Natural killer cell (primary cell): ENCODE measurements around the gene FRMD4A. TPM values are rescaled to one million over a fixed set of nuclear protein-coding genes. Genes with fewer than 3 reads are reported as not detected.

ENCODE experiments used
- ATAC-seq, 3 donors: fragments of 150-1000 bp in 2 of 3; fragments of 200-7000 bp in 1 of 3; cut with Tn5 transposase; 1 replicate in 1 of 3; 2 replicates in 2 of 3; pipeline ENCODE4 v1.10.0; 2021; ENCODE audit warnings: mild to moderate bottlenecking in 2 of 3, moderate library complexity in 2 of 3
- DNase-seq, 2 donors: peaks; one replicate each; pipeline versions ENCODE4 v3.0.0 to v3.0.0-alpha.2; 2013 to 2021; ENCODE audit warnings: mixed read lengths in 1 of 2
- H3K27ac ChIP-seq: one replicate; pipeline ENCODE4 v1.5.1; 2013; ENCODE audit warnings: mild to moderate bottlenecking, low read length
- H3K27me3 ChIP-seq: one replicate; pipeline ENCODE4 v1.6.1; 2013; ENCODE audit warnings: low read length; ENCODE audit not compliant: control insufficient read depth, insufficient read depth
- H3K36me3 ChIP-seq: one replicate; pipeline ENCODE4 v1.6.1; 2013; ENCODE audit warnings: low read length; ENCODE audit not compliant: control insufficient read depth, insufficient read depth
- H3K4me1 ChIP-seq: one replicate; pipeline ENCODE4 v1.6.1; 2013; ENCODE audit warnings: low read length; ENCODE audit not compliant: control insufficient read depth, insufficient read depth
- H3K4me3 ChIP-seq: one replicate; pipeline ENCODE4 v1.5.1; 2013; ENCODE audit warnings: low read length
- H3K9me3 ChIP-seq: one replicate; pipeline ENCODE4 v1.6.1; 2013; ENCODE audit warnings: low read length; ENCODE audit not compliant: control insufficient read depth, insufficient read depth
- H3K27ac Mint-ChIP-seq, 2 donors: one replicate each; pipeline ENCODE4 v1.8.0; 2022; ENCODE audit warnings: mild to moderate bottlenecking in 2 of 2, mixed read lengths in 2 of 2, moderate library complexity in 1 of 2
- H3K27me3 Mint-ChIP-seq, 2 donors: one replicate each; pipeline ENCODE4 v1.8.0; 2022; ENCODE audit warnings: low read depth in 2 of 2, mixed read lengths in 2 of 2
- H3K36me3 Mint-ChIP-seq: one replicate; pipeline ENCODE4 v1.8.0; 2022; ENCODE audit warnings: mixed read lengths
- H3K4me1 Mint-ChIP-seq, 2 donors: one replicate each; pipeline ENCODE4 v1.8.0; 2022; ENCODE audit warnings: mixed read lengths in 2 of 2
- H3K4me3 Mint-ChIP-seq: one replicate; pipeline ENCODE4 v1.8.0; 2022; ENCODE audit warnings: mild to moderate bottlenecking, moderate library complexity, mixed read lengths
- H3K9me3 Mint-ChIP-seq, 2 donors: one replicate each; pipeline ENCODE4 v1.8.0; 2022; ENCODE audit warnings: mixed read lengths in 2 of 2
- WGBS: methylation state at CpG from one replicate; pipeline ENCODE4 v1.1.7; 2013; ENCODE audit warnings: missing lambda C conversion rate; ENCODE audit not compliant: insufficient coverage; 5-methylcytosine and 5-hydroxymethylcytosine counted together
- intact Hi-C: fragments of 100-400 bp; cut with micrococcal nuclease; formaldehyde crosslinking; loops from one replicate; pipeline ENCODE4 v1.14.2; 2022
- total RNA-seq, 4 donors: library from RNA; stranded (reverse); fragments of 120-200 nt in 1 of 4; gene quantifications; one replicate each; pipeline versions ENCODE4 v1.2.3 to v1.2.4, GENCODE V29; 2013 to 2022
- TF ChIP-seq, protein P1 (sequence below): fragments of 200-600 bp; IDR thresholded peaks from one replicate; pipeline ENCODE4 v1.8.0; 2022; ENCODE audit warnings: antibody characterized with exemption

The FRMD4A gene
- total RNA-seq, 3 donors from 2014 or later (not counting 1 experiment from before 2014, with no cell fraction given) = 0.36 to 0.38 TPM; not detected in 1

DNA sequence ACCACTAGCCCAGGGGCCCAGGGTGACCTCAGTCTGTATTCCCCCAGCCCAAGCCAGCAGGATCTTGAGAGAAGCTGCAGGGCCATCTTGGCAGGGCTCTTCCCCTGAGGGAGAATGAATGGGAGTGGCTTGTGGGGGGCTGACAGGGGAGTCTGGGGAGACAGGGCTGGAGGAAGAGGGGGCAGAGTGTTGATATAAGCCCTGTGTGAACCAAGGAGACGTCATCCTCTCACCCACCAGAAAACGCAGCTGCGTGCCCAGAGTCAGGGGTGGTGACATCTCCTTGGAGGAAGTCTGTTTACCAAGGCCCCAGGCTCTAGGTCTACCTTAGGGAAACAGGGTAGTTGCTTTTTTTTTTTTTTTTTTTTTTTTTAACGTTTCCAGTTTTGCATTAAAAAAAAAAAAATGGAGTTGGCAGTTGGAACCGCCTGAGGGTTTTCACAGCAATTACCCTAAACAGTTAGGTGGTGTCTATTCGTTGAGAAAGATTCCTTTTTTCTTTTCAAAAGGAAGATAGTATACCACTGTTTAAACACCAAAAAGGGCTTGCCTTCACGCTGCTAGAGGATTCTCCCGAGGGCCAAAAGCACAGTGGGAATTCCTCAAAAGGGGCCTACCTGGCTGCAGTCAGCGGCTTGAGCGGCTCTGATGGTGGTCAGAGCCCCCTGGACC, 630.1 kb downstream of the FRMD4A start:
- Mint-ChIP-seq H3K27ac (no peak overlapping the region), H3K4me3 (no peak overlapping the region), H3K9me3 (no peaks in the 10 kb centered on the region), H3K27me3 (peaks cover 8 to 15% of the 10 kb centered on the region in 2 donors), H3K36me3 (no peaks in the 10 kb centered on the region), H3K4me1 (no peaks in the 10 kb centered on the region)
- Histone ChIP-seq H3K9me3 (no peaks in the 10 kb centered on the region), H3K4me1 (no peaks in the 10 kb centered on the region), H3K36me3 (no peaks in the 10 kb centered on the region), H3K27me3 (no peaks in the 10 kb centered on the region), H3K4me3 (no peak overlapping the region), H3K27ac (no peak overlapping the region)
- no peak for DNase-seq
- no peak for ATAC-seq
- 85% methylated on average over 4 of the region's 10 CpGs for WGBS
- intact Hi-C loops = no loop called here
- TF ChIP-seq, protein P1, sequence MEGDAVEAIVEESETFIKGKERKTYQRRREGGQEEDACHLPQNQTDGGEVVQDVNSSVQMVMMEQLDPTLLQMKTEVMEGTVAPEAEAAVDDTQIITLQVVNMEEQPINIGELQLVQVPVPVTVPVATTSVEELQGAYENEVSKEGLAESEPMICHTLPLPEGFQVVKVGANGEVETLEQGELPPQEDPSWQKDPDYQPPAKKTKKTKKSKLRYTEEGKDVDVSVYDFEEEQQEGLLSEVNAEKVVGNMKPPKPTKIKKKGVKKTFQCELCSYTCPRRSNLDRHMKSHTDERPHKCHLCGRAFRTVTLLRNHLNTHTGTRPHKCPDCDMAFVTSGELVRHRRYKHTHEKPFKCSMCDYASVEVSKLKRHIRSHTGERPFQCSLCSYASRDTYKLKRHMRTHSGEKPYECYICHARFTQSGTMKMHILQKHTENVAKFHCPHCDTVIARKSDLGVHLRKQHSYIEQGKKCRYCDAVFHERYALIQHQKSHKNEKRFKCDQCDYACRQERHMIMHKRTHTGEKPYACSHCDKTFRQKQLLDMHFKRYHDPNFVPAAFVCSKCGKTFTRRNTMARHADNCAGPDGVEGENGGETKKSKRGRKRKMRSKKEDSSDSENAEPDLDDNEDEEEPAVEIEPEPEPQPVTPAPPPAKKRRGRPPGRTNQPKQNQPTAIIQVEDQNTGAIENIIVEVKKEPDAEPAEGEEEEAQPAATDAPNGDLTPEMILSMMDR = no peak

DNA sequence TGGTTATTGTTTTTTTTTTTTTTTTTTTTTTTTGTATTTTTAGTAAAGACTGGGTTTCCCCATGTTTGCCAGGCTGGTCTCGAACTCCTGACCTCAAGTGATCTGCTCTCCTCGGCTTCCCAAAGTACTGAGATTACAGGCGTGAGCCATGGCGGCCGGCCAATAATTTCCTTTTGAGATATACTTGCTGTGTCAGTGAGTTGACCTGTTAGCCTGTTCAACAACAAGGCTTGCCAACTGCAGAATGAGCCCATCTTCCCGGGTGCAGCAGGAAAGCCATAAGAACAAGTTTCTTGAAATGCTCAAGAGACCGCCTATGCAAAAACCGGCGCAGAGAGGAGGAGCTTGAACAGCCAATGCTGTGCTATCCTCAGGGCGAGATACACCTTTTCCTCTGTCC, 631.5 kb downstream of the FRMD4A start:
- intact Hi-C loops = no loop called here
- Histone ChIP-seq H3K9me3 (no peaks in the 10 kb centered on the region), H3K27me3 (no peaks in the 10 kb centered on the region), H3K36me3 (no peaks in the 10 kb centered on the region), H3K4me1 (no peaks in the 10 kb centered on the region), H3K27ac (no peak overlapping the region), H3K4me3 (no peak overlapping the region)
- no peak overlapping the region for H3K4me3 Mint-ChIP-seq
- H3K27ac Mint-ChIP-seq = no peak overlapping the region
- TF ChIP-seq, protein P1 = no peak
- H3K27me3 Mint-ChIP-seq = peaks cover 7 to 9% of the 10 kb centered on the region in 2 donors
- ATAC-seq (no peak), DNase-seq (no peak)
- no peaks in the 10 kb centered on the region for H3K9me3 Mint-ChIP-seq
- no peaks in the 10 kb centered on the region for H3K36me3 Mint-ChIP-seq
- H3K4me1 Mint-ChIP-seq = no peaks in the 10 kb centered on the region
- 90% methylated on average over 10 of the region's 10 CpGs for WGBS

DNA sequence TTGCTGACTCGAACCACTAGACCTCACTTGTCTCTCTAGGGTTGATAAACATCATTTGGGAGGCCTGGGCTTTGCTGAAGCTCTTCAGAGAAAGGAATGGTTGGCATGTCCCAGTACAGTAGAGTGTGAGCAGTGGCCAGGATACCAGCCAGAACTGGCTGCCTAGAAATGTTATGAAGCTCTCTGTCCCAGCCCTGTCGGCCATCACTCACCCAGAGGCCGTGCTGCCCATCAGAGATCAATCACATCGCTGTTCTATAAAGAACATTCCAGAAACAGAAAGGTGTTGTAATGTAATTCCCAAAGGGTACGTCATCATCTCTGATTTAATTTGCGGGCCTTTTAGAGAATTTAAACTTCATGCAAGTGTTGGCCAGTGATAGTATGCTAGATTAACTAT, 632.5 kb downstream of the FRMD4A start:
- intact Hi-C loops = no loop called here
- Mint-ChIP-seq H3K27ac (no peak overlapping the region), H3K4me3 (no peak overlapping the region), H3K36me3 (no peaks in the 10 kb centered on the region), H3K4me1 (no peaks in the 10 kb centered on the region), H3K27me3 (peaks cover 2 to 9% of the 10 kb centered on the region in 2 donors), H3K9me3 (no peaks in the 10 kb centered on the region)
- DNase-seq (no peak), ATAC-seq (no peak)
- H3K4me3 ChIP-seq = no peak overlapping the region
- no peaks in the 10 kb centered on the region for H3K4me1 ChIP-seq
- H3K9me3 ChIP-seq = no peaks in the 10 kb centered on the region
- H3K27ac ChIP-seq = no peak overlapping the region
- no peaks in the 10 kb centered on the region for H3K27me3 ChIP-seq
- WGBS = 95% methylated on average over 6 of the region's 6 CpGs
- TF ChIP-seq, protein P1 = no peak
- no peaks in the 10 kb centered on the region for H3K36me3 ChIP-seq

DNA sequence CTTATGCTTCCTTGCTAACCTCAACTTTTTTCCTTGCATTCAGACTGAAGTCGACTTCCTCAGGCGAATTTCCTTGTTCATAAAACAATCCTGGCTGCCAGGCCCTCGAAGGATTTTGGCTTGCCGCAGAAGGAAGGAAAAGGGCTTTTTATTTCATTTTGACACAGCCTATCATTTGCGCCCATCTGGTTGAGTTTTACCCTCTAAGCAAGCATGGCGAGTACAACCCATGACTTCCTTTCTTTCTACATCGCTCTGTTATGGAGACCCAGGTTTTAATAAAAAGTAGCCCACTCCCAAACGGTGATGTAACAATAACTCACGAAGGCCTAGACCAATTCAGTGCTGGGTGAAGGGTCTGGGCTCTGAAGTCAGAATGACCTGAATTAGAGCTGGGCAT, 634.7 kb downstream of the FRMD4A start:
- WGBS = 61% methylated on average over 9 of the region's 9 CpGs
- Mint-ChIP-seq H3K9me3 (no peaks in the 10 kb centered on the region), H3K4me1 (no peaks in the 10 kb centered on the region), H3K36me3 (no peaks in the 10 kb centered on the region), H3K4me3 (no peak overlapping the region), H3K27ac (no peak overlapping the region), H3K27me3 (peaks cover 0 to 7% of the 10 kb centered on the region in 2 donors)
- Histone ChIP-seq H3K27ac (no peak overlapping the region), H3K9me3 (no peaks in the 10 kb centered on the region), H3K36me3 (no peaks in the 10 kb centered on the region), H3K27me3 (no peaks in the 10 kb centered on the region), H3K4me3 (no peak overlapping the region), H3K4me1 (no peaks in the 10 kb centered on the region)
- DNase-seq (no peak), ATAC-seq (no peak)
- TF ChIP-seq, protein P1 = no peak
- intact Hi-C loops = no loop called here
